ENCODE results near the gene POLD1.

GRCh38 chr19:50401605-50402450 is 17.7 kb downstream of the POLD1 start:
- no peak for TF ChIP-seq POLR2A (IDR thresholded peaks at IDR 0.05)
- TF ChIP-seq, protein P1, sequence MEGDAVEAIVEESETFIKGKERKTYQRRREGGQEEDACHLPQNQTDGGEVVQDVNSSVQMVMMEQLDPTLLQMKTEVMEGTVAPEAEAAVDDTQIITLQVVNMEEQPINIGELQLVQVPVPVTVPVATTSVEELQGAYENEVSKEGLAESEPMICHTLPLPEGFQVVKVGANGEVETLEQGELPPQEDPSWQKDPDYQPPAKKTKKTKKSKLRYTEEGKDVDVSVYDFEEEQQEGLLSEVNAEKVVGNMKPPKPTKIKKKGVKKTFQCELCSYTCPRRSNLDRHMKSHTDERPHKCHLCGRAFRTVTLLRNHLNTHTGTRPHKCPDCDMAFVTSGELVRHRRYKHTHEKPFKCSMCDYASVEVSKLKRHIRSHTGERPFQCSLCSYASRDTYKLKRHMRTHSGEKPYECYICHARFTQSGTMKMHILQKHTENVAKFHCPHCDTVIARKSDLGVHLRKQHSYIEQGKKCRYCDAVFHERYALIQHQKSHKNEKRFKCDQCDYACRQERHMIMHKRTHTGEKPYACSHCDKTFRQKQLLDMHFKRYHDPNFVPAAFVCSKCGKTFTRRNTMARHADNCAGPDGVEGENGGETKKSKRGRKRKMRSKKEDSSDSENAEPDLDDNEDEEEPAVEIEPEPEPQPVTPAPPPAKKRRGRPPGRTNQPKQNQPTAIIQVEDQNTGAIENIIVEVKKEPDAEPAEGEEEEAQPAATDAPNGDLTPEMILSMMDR (IDR thresholded peaks at IDR 0.05), result no peak
